GM21526 (cell line): ENCODE measurements around the gene ZFAND3.

Source experiments
- ATAC-seq: cut with Tn5 transposase; IDR thresholded peaks from one replicate; pipeline ENCODE4 v1.9.1; 2021; ENCODE audit warnings: moderate library complexity; ENCODE audit not compliant: unreplicated experiment, low FRiP score

Gene ZFAND3

DNA sequence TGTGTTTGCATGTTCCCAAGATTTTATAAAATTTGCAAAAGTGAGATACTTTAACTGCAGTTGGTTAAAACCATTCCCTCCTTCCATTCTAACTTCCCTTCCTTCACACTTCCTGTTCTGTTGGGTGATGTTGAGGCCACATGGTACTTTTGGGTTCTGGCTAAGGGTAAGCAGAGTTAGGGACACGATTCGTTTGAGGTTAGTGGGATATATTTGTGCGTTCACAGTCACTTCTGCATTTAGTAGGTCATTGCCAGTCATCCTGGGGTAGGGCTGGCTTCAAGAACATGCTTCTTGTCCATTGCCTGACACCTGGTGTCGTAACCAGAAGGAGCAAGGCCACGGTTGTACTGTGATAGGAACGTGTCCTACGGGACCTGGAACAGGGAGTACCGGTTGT lies 340.1 kb downstream of the ZFAND3 start:
- ATAC-seq = no peak

DNA sequence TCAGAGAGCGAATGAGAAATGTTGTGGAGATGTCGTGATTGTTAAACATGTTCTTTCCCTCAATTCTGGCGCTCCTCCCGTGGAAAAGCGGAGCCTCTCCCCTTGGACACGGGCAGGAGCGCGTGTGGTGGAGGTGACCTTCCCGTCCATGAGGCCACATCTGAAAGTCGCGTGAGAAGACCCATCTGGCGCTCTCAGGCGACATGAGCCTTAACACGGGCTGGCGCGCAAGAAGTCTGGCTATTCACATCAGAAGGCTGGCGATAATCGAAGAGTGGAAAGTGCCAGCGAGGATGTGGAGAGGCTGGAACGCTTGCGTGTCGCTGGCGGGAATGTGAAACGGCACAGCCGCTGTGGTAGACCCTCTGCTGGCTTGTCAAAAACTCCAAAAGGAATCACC lies 341.3 kb downstream of the ZFAND3 start:
- ATAC-seq = no peak

DNA sequence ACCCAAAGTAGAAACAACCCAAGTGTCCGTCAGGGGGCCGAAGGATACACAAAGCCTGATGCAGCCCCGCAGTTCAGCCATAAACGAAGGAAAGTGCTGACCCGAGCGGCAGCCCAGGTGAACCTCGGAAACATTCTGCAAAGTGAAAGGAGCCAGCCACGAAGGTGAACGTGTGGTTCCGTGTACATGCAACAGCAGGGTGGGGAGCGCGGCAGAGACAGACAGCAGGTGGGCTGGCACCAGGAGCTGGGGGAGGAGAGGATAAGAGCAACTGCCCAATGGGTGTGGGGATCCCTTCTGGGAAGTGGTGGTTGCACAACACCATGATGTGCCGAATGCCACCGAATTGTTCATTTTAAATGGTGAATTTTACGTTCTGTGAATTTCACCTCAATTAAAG lies 341.8 kb downstream of the ZFAND3 start:
- no peak for ATAC-seq

DNA sequence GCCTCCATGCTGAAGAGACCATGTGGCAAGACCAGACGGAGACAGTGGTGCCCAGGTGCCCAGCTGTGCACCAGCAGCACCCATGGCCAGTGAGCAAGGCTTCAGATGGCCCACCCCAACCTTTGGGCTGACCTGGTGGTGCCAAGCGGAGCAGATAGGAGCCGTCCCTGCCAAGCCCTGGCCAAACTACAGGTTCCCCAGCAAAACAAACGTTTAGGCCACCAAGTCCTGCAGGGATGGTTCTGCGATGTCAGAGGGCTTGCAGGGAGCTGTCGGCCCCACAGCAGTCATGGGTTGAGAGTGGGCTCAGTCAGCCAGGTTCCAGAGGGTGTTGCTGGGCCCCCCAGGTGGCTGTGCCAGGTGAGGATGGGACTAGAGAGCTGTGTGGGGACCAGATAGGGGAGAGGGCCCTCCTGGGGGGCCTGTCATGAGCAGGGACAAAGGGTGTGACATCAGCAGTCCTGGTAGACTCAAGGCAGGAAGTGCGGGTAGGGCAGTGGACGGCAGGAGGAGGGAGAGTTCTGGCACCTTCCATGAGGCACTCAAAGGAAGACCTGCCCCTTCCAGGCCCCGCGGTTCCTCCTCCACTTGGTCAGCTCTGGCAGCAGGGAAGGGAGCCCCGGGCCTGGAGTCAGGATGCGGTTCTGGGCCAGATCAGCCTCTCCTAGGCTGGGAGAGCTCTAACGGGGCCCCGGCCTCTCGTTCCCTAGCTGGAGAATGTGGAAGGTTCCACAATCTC lies 342.4 kb downstream of the ZFAND3 start:
- ATAC-seq = no peak

DNA sequence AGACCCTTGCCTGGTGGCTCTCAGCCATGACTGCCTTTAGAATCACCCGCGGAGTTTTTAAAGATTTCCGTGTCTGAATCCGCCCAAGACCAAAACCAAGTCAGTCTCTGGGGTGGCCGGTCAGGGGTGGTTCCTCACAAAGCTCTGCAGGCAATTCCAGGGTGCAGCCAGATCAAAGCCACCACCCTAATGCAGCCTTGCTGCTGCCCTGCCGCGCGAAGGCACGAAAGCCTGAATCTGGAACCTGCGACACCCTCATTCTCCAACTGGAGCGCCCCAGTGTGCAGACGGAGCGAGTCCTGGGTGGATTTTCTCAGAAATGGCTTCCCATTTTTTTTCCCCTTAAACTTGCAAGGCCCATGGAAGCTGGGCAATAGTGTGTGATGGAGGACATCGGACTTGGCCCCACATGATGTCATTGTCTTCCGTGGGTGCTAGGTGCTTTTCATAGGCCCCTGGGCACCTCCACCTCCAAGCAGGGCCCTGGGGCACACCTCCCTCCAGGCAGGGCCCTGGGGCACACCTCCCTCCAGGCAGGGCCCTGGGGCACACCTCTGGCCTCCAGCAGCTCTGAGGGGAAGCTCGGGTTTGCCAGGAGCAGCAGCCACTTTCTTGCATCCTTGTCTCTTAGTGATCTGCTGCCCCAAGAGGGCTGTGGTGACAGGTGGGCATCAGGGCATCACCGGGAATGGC lies 343.1 kb downstream of the ZFAND3 start:
- ATAC-seq = no peak

DNA sequence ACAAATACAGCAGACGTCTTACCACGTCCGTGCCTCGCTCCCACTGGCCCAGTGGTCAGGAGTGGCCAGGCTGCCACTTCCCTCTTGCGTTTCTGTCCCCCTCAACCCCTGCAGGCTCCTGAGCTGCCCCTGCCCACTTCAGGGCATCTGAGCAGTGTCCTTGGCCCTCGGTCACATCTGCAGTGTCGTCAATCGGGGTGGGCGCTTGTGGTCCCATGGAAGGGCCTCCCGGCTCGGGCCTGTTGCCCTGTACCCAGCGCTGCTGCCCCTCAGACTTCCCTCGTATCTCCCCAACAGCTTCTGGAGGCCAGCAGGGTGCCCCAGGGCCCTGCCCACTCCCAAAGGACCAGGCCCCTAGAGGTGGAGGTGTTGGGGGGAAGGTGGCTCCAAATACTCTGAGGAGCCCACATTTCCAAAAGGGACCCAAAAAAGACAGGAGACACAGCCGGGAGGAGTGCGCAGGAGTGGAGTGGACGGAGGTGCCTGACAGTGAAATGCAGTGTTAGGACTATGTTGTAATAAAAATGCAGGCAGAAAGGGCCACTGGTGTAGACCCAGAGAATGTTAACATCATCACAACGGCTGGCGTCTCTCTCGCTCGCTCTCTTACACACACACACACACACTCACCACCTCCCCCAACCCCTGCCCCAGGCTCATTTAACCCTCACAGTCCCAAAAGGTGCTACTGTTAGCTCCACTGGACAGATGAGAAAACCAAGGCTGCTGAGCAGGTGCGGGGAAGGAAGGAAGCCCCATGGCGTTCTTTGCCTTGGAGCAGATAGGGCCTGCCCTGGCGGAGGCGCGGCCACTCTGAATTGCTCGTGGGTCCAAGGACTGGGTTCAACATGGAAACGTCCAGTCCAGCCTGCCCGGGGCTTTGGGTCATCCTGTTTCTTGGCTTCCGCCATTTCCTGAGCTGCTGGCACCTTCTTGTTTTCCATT lies 343.9 kb downstream of the ZFAND3 start:
- no peak for ATAC-seq

DNA sequence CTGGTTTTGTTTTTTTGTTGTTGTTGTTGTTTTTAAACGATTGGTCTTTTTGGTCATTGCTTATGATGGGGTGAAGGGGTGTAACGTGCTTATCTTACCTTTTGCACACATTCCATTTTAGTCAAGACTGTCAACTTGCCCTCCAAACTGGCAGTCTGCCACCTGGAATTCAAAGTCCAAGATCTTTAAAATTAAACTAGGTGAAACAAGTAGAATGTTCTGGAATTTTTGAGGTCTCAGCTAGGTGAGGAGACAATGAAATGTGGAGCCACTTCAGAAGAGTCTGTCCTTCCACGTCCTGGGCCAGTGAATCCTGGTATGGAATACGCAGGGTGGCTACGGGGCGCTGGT lies 344.6 kb downstream of the ZFAND3 start:
- ATAC-seq = no peak

DNA sequence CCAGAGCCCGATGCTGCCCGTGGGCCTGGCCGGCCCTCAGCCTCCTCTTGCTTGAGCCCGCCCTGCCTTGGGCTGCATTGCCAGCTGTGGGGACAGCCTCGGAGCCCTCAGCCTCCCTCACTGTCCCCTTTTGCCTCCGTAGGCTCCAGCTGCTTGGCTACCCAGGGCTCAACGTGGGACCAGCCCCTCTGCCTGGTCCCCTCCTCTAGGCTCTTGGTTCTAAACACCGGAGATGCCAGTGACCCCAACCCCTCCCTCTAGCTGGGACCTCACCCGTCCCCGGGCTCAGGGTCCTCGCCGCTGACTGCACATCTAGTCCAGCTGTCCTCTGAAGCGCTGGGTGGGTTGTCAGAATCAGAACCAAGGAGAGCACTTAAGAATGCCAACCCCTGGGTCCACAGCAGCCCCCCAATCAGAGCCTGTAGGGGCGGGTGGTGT lies 345.2 kb downstream of the ZFAND3 start:
- no peak for ATAC-seq

DNA sequence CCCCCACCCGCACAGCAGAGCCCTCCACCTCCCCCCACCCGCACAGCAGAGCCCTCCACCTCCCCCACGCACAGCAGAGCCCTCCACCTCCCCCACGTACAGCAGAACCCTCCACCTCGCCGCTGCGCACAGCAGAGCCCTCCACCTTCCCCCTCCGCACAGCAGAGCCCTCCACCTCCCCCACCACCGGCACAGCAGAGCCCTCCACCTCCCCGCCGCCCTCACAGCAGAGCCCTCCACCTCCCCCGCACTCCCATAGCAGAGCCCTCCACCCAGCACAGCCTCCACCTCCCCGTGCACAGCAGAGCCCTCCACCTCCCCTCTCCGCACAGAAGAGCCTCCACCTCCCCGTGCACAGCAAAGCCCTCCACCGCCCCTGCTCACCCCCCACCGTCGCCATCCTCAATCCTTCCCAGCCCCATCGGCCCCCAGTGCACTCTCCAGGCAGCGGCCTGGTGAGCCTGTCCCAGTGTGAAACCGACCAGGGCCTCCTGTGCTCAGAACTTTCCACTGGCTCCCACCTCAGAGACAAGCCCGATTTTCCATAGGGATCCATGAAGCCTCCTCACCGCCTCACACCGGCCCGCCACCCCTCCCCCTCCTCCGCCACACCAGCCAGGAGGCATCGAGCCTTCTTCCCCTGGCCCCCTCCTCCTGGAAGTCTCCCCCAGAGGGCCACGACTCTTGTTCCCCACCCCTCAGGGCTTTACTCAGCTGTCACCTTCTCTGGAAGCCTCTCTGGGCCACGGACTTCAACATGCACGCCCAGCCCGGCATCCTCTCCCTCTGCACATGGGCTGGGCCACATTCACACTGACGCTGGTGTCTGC lies 347.1 kb downstream of the ZFAND3 start:
- ATAC-seq = no peak

DNA sequence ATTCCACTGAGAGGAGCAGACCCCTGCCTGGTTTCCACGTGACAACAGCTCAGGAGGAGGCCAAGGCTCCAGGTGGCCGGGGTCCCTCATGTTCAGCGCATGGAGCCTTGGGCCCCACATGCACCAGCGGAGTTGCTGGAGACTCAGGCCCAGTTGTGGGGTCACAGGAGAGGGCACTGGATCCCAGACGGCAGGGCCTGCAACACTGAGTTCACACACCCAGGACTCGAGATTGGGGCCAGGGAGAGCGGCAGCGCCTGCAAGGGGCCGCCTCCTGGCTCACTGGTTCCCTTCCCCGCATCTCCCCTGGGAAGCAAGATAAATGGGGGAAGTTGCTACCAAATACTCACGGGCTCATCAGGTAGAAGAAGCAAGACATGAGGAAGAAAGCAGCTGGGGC lies 348.1 kb downstream of the ZFAND3 start:
- ATAC-seq = no peak

DNA sequence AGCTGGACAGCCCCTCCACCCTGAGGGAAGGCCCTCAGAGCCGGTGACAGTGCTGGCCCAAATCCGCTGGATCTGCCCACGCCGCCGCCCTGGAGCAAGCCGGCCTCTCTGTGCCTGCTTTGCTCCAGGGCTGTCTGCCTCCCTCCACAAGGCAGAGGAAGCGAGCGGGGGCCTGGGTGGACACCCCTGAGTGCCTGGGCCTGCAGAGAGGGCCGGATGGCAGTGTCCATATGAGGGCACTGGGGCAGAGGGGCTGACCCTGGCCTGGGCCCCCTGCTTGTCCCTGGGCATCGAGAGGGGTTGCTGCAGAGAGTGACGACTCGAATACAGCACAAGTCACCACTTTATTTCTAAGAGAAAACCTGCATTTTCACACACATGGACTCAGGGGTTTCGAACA lies 348.6 kb downstream of the ZFAND3 start:
- ATAC-seq = no peak

DNA sequence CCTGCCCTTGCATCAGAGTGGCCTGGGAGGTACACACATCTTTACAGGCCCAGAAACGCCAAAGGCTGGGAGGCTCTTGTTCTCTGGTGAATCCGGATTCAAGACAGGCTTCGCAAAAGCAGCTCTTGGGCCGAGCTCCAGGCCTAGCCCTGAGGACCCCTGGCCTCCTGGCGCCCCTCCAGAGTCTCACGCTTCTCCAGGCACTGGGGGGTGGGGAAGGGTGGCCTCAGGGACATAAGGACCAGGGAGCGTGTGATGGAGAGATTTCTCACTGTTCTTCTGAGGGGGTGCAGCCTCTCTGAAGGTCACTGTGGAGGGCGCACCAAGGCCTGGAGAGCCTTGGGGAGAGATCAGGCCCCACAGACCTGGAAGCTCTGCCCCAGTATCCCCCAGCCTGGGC lies 349.2 kb downstream of the ZFAND3 start:
- no peak for ATAC-seq

DNA sequence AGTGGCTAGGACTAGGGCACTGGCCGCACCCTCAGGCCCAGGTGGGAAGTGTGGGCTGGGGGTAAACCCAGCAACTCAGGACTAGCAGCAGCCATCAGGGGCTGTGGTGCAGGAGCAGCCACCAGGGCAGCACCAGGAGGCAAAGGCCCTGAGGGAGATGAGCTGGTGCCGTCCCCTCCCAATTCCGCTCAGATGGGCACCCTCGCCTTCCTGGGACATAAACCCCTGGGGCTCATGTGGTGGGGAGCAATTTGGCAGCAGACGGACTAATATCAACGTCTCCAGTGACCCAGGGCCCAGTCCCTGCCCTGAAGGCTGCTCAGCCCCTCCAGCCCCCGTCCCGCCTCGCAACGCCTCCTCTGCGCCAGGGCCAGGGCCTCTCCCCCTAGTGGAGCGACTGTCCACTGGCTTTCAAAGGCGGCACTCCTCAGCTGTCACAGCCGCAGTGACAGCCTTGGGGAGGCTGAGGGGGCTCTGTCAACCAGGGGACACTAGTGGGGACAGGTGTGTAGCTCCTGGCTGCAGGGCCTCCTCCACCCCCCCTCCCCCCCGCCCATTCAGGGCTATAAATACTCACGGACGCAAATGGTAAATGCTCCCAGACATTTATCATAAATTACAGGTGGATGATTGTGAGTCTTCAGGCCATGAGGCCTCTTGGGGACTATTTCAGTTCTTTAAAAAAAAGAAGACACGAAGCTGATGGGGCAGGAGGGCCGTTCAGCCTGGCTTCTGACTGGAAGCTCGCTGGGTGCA lies 349.9 kb downstream of the ZFAND3 start:
- ATAC-seq = no peak

DNA sequence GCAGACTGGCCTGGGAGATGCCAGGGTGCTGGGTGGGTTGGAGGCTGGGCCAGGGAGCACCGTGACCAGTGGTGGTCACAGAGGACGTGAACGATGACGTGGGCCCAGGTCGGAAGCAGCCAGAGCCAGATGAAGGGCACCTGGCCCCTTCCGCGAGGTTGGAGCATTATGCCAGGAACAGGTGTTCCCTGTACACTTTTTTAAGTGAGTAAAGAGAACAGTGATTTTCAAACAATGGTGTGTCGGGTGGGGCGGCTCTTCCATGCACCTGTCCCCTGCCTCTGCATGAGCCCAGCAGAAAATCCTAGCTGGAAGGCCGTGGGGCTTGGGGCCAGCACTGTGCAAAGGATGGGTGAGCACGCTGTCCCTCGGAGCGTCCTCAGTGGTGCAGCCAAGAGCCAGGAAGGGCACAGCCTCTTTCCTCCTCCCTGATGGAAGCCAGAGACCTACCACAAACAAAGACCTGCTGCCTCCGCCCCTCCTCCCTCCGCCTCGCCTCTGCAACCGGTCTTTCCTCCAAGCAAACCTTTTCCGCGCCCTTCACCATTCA lies 350.5 kb downstream of the ZFAND3 start:
- ATAC-seq = no peak

DNA sequence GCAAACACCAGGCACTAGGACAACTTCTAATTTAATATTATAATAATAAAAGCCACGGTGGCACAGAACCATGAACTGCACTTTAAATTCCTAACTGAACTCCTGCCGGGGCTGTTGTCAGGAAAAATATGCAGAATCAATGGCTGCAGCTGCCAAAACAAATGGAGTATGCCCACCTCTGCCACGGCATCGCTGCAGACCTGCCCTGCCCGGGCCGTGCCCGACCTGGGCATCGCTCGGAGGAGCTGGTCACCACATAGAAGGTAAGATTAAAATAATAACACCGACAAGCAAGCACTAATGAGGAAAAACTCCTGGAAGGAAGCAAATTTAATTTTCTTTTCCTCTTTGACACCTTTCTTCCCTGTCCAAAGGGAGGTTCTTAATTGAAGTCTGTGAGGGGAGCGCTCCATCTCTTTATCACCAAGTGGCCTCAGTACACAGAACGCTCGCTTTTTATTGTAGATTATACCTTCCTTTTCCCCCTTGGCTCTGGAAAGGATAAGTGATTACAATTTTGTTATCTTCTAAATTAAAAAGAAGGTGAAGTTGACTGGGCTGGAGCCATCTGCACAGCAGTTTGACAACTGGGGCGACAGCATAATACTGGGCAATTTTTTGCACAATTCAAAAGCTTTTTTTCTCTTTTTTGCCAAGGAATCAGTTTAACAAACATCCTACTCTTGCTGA lies 351.3 kb downstream of the ZFAND3 start:
- ATAC-seq = no peak

DNA sequence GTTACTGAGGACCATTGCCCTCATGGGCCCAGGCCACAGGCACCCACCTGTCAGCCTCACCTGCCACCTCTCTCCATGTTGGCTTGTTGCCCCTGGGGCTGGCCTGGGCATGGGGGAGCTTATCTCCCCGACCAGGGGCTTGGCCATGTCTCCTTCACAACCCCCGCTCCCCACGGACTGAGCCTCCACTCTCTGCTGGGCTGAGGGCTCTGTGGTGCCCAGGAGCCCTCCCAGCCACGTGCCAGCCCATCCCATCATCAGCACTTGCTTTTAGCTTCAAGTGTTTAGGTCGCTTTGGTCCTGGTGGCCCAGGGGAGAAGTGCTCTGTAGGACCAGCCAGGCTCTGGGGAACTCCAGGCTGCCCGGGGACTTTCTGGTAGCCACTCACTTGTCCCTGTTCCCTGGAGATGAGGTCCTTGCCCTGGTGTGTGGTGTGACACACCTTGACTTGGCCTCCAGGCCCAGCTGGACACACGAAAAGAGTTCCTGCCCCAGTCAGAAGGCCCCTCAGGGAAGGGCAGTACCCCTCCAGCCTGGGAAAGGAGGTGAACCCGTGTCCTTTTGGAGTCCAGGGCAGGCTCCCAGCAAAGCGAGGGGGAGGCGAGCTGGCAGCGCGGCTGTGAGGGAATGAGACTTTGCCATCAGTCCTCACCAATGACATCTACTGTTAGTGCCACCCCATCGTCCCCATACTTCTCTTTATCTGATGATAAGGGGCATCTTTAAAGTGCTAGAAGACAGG lies 352.6 kb downstream of the ZFAND3 start:
- no peak for ATAC-seq

DNA sequence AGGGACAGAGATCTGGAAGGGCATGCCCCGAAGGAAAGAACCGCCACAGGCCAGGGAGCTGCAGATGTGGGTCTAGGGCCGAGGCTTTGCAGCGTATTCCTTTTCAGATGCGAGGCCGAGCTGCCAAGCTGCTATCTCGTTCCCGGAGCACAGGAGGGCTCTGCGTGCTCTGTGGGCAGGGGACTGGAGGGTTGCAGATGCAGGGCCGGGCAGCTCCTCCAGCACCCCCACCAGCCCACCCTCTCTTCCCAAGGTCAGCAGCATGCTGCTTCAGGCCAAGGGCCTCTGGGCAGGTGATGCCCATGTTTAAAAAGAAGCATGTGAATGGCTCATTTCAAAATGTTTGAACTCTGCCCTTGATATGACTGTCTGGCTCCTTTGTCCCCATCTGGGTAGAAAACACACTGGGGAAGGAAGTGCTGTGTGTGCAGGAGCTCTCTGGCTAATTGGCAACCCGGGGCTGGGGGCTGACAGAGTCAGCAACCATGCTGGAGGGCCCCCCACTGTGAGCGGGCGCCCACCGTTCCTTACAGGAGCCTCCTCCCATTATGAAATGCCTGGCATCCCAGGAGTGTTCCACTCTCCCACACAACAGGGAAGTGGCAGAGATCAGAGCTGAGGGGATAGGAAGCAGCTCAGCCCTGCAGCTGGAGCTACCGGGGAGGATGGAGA lies 353.3 kb downstream of the ZFAND3 start:
- no peak for ATAC-seq

DNA sequence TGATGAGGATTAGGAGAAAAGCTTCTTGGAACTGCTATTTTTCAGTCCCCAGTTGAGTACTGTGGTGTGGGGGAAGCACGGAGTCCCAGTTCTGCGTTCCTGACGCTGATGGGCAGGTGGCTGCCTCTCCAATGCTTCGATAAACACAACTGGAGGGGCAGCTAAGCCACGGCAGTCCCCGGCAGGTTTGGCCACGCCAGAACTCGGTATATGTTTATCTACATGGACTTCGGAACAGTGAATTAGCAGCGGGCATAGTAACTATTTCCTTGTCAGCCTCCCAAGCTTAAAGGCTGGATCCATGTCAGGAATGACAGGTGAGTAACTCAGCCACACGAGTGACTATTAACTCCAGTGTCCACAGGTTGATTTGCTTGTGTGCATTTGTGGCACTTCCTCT lies 354.4 kb downstream of the ZFAND3 start:
- no peak for ATAC-seq
